ENCODE measurements around the gene ZNF48.

Gene ZNF48

DNA sequence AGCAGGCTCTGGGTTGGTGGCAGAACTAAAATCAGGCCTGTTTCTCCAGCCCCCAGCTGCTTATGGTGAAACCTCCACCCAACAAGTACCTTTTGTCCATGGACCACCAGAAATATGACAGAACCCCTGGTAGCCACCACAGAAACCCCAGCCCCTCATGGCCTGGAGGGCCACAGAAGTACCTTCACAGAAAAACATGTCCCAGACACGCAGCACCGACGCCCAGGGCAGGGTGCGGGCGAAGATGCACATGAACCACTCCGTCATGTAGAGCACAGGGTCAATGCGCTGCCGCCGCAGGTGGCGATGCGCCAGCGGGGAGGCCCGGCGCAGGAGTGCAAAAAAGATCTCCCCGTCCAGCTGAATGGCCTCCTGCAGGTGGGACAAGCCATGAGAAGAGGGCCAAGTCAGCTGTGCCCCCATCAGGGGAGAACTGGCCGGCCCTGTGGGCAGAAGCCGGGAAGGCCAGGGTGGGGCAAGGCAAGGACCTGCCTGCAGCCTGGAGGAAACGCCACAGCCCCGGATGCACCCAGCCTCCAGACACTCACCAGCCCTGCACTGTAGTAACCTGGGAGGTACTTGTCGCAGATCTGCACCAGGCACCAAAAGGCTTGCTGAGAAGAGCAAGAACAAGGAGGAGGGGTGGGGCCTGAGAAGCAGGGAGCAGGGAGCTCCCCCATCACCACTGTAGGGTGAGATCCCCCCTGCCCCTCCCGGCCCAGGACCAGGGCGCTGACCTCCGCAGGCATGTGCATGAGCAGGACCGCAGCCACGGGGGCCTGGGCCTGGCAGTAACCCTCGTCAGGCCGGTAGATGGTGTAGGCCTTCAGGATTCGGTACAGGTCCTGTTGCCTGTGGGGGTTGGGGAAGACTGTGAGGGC, 36.0 kb upstream of the ZNF48 start:
- no peak for DNase-seq (ENCODE audit: low read depth)
- H3K4me3 ChIP-seq (ENCODE audit: control insufficient read depth, low read depth, low read length): no peak overlapping the region
- TF ChIP-seq CTCF (IDR thresholded peaks at IDR 0.05; ENCODE audit: control insufficient read depth, insufficient read depth, low read depth, low read length, missing control alignments): no peak

DNA sequence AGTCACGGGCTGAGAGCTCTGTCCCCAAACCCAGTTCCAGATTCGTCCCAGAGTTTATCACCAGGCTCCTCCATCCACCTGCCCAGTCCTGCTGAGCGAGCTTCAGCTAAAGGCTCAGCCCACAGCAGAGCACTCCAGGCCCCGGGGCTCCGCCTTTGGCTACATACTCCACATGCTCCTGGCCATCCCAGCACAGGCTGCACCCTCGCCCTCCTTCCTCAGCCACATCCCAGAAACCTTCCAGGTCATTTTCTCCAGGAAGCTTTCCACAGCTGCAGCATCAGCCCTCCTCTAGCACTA, 35.4 kb upstream of the ZNF48 start:
- no peak for TF ChIP-seq CTCF (IDR thresholded peaks at IDR 0.05; ENCODE audit: control insufficient read depth, insufficient read depth, low read depth, low read length, missing control alignments)
- H3K4me3 ChIP-seq (ENCODE audit: control insufficient read depth, low read depth, low read length): no peak overlapping the region
- no peak for DNase-seq (ENCODE audit: low read depth)

GRCh38 chr16:30361180-30361579, 34.0 kb upstream of the ZNF48 start:
- DNase-seq (ENCODE audit: low read depth): no peak
- H3K4me3 ChIP-seq (ENCODE audit: control insufficient read depth, low read depth, low read length): no peak overlapping the region
- TF ChIP-seq CTCF (IDR thresholded peaks at IDR 0.05; ENCODE audit: control insufficient read depth, insufficient read depth, low read depth, low read length, missing control alignments): no peak

GRCh38 chr16:30365200-30365599, 30.0 kb upstream of the ZNF48 start:
- H3K4me3 ChIP-seq (ENCODE audit: control insufficient read depth, low read depth, low read length): no peak overlapping the region
- TF ChIP-seq CTCF (IDR thresholded peaks at IDR 0.05; ENCODE audit: control insufficient read depth, insufficient read depth, low read depth, low read length, missing control alignments): no peak
- no peak for DNase-seq (ENCODE audit: low read depth)

- TF ChIP-seq CTCF (IDR thresholded peaks at IDR 0.05; ENCODE audit: control insufficient read depth, insufficient read depth, low read depth, low read length, missing control alignments): no peak
- no peak overlapping the region for H3K4me3 ChIP-seq (ENCODE audit: control insufficient read depth, low read depth, low read length)
- no peak for DNase-seq (ENCODE audit: low read depth)
Observed at GRCh38 chr16:30366511-30366910, 28.7 kb upstream of the ZNF48 start.

- H3K4me3 ChIP-seq (ENCODE audit: control insufficient read depth, low read depth, low read length): peak overlapping the region; percentile 86
- no peak for TF ChIP-seq CTCF (IDR thresholded peaks at IDR 0.05; ENCODE audit: control insufficient read depth, insufficient read depth, low read depth, low read length, missing control alignments)
- DNase-seq (ENCODE audit: low read depth): no peak
Observed at GRCh38 chr16:30367349-30368009, 27.7 kb upstream of the ZNF48 start.
